Heart left ventricle (tissue), 16 donors: ENCODE results near the gene TMEM139. TPM values are rescaled to one million over a fixed set of nuclear protein-coding genes. Genes with fewer than 3 reads are reported as not detected.

Experiments used
- ATAC-seq, 4 donors: fragments of 200-7000 bp; cut with Tn5 transposase; one replicate each; pipeline ENCODE4 v1.9.1; 2020 to 2022; ENCODE audit warnings: moderate library complexity in 4 of 4, mild to moderate bottlenecking in 3 of 4, moderate number of reproducible peaks in 1 of 4
- DNase-seq, 5 donors: peaks; one replicate each; pipeline ENCODE4 v3.0.0-alpha.2; 2020
- H3K27ac ChIP-seq, 12 donors: fragments of 200-600 bp; sonication (generic) in 4 of 12; one replicate each; pipeline versions ENCODE4 v1.5.0 to v1.8.0; 2016 to 2022; ENCODE audit warnings: mild to moderate bottlenecking in 2 of 12
- H3K27me3 ChIP-seq, 9 donors: fragments of 200-600 bp; sonication (generic) in 2 of 9; one replicate each; pipeline versions ENCODE4 v1.5.1 to v1.8.0; 2016 to 2022; ENCODE audit warnings: mild to moderate bottlenecking in 3 of 9
- H3K36me3 ChIP-seq, 9 donors: fragments of 200-600 bp; sonication (generic) in 2 of 9; one replicate each; pipeline versions ENCODE4 v1.5.0 to v1.8.0; 2018 to 2022; ENCODE audit warnings: mild to moderate bottlenecking in 2 of 9
- H3K4me1 ChIP-seq, 12 donors: fragments of 200-600 bp; sonication (generic) in 4 of 12; one replicate each; pipeline versions ENCODE4 v1.5.0 to v1.8.0; 2016 to 2022; ENCODE audit warnings: mild to moderate bottlenecking in 3 of 12
- H3K4me3 ChIP-seq, 12 donors: fragments of 200-600 bp; sonication (generic) in 4 of 12; one replicate each; pipeline versions ENCODE4 v1.5.0 to v1.8.0; 2017 to 2022; ENCODE audit warnings: mild to moderate bottlenecking in 9 of 12, moderate library complexity in 4 of 12
- H3K9me3 ChIP-seq, 12 donors: fragments of 200-600 bp; sonication (generic) in 4 of 12; one replicate each; pipeline versions ENCODE4 v1.5.0 to v1.8.0; 2016 to 2022; ENCODE audit warnings: mild to moderate bottlenecking in 1 of 12
- POLR2A ChIP-seq, 2 donors: fragments of 450-650 bp; IDR thresholded peaks; one replicate each; pipeline ENCODE4 v1.6.1; 2017; ENCODE audit warnings: antibody characterized with exemption in 2 of 2, mild to moderate bottlenecking in 2 of 2, moderate library complexity in 2 of 2
- WGBS, 4 donors: extraction: QIAGEN DNeasy Blood & Tissue Kit in 2 of 4; methylation state at CpG; one replicate each; pipeline versions ENCODE4 v1.1.5 to v1.1.7; 2013 to 2018; 5-methylcytosine and 5-hydroxymethylcytosine counted together
- intact Hi-C, 10 donors: fragments of 100-400 bp; cut with DNase I; formaldehyde crosslinking; loops; one replicate each; pipeline versions ENCODE4 v1.11.1 to v1.14.2; 2022
- polyA plus RNA-seq, 2 donors: library from polyadenylated mRNA; stranded (reverse); fragments of 200-250 nt; gene quantifications; one replicate each; pipeline ENCODE4 v1.2.3, GENCODE V29; 2013
- total RNA-seq, 9 donors: library from RNA; depleted of rRNA in 2 of 9; stranded (reverse); fragments of >200 nt in 2 of 9; fragmentation: NEBNext Ultra II Directional in 3 of 9; extraction: Animal tissue kit (Norgen Biotek cat#: 25700) in 3 of 9; gene quantifications; one replicate each; pipeline versions ENCODE4 v1.1.0 to v1.2.4, GENCODE V29; 2016 to 2023
- TF ChIP-seq, protein P1 (sequence below), 12 donors: fragments of 200-600 bp; sonication (generic) in 4 of 12; IDR thresholded peaks; one replicate each; pipeline versions ENCODE4 v1.5.0 to v1.8.0; 2018 to 2022; ENCODE audit warnings: antibody characterized with exemption in 12 of 12, mild to moderate bottlenecking in 5 of 12
- donor health status: ischemic (EF 13 %, LVEDD 7.1; RV severe dilation, severe dysfunction).
- donor health status: healthy with polysubstance abuse.
- donor health status: DM: no; HTN: yes; CAD: no.
- donor health status: DM: no; HTN: no; CAD: no.
- donor health status: ischemic (EF 25% LVEDD 6.9; RV normal size, moderate dysfunction).
- donor health status: ischemic (EF 25% LVEDD 5.7; RV mildly dilated, moderate dysfunction).
- donor health status: healthy.
- donor health status: DM: yes; HTN: yes; CAD: no.
- donor health status: ischemic (EF 35%, LVEDD 5.7; RV mildly dilated, moderate dysfunction).
- donor health status: nonischemic (EF 11% LVEDD 7.7; RV severe dilation, severe dysfunction).
- donor health status: DM: yes; HTN: yes; CAD: no.
- donor health status: PGD.
- donor health status: ischemic (EF 29% LVEDD 5.4; RV normal size, mild dysfunction).
- donor health status: nonischemic (EF 23%, LVEDD 6.1; RV moderate dilation, normal function).

Gene TMEM139
- total and polyA plus RNA-seq, 11 donors: 4.1 to 23.5 (median 12.1) TPM

DNA sequence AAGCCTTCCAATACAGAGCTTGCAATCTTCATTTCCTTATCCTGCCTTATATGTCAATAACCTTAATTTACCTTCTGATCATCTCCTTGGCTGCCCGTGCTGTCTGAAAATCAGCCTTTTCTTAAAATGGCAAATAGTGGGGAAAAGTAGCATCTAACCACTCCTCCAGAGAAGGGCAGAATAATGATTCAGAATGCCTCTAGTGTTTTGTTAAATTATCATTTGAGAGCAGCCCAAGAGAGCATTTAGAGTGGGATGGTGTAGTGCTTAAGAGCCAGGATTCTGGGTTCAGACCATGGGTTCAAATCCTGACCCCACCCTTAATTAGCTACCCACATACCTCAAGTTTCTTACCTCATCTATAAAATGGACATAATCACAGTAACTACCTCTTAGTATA lies 4.6 kb upstream of the TMEM139 start:
- Histone ChIP-seq H3K36me3 (no peaks in the 10 kb centered on the region), H3K4me3 (peak overlapping the region in 5 of 12 donors; percentile 15 to 29 (median 21)), H3K4me1 (peaks cover 0 to 39% (median 19%) of the 10 kb centered on the region in 12 donors), H3K27ac (peak overlapping the region in 11 of 12 donors; percentile 35 to 81 (median 57)), H3K27me3 (no peaks in the 10 kb centered on the region), H3K9me3 (no peaks in the 10 kb centered on the region)
- DNase-seq (no peak), ATAC-seq (no peak)
- intact Hi-C loops: loop anchor here in 2 of 10 donors (10.0 kb wide), 1 partner anchor 105 kb away; the partner anchor contains the start of gene ZYX (in 2 of the 2)
- TF ChIP-seq, protein P1, sequence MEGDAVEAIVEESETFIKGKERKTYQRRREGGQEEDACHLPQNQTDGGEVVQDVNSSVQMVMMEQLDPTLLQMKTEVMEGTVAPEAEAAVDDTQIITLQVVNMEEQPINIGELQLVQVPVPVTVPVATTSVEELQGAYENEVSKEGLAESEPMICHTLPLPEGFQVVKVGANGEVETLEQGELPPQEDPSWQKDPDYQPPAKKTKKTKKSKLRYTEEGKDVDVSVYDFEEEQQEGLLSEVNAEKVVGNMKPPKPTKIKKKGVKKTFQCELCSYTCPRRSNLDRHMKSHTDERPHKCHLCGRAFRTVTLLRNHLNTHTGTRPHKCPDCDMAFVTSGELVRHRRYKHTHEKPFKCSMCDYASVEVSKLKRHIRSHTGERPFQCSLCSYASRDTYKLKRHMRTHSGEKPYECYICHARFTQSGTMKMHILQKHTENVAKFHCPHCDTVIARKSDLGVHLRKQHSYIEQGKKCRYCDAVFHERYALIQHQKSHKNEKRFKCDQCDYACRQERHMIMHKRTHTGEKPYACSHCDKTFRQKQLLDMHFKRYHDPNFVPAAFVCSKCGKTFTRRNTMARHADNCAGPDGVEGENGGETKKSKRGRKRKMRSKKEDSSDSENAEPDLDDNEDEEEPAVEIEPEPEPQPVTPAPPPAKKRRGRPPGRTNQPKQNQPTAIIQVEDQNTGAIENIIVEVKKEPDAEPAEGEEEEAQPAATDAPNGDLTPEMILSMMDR (IDR thresholded peaks at IDR 0.05): no peak
- TF ChIP-seq POLR2A (IDR thresholded peaks at IDR 0.05): no peak
- 48 to 63% (median 59%) methylated on average over 1 of the region's 1 CpG for WGBS, 4 donors

DNA sequence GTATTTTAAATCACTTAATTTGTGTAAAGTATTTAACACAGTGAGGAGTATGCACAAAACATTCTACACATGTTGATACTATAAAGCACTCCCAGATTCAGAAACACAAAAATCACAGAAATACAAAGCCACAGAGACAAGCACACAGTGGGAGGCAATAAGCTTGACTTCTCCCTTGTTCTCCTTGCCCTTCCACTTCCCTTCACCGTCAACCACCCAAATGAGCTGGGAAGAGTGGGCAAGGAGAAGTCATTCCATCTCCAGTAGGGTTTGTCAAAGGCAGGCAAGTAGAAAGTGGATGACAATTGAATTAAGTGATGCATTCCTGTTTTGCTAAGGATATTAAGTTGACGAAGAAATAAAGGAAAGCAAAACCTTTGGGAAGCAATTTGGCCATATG lies 4.2 kb upstream of the TMEM139 start:
- peak overlapping the region in 7 of 12 donors; percentile 47 to 81 (median 57) for H3K27ac ChIP-seq
- 82 to 89% (median 87%) methylated on average over 2 of the region's 2 CpGs for WGBS, 4 donors

DNA sequence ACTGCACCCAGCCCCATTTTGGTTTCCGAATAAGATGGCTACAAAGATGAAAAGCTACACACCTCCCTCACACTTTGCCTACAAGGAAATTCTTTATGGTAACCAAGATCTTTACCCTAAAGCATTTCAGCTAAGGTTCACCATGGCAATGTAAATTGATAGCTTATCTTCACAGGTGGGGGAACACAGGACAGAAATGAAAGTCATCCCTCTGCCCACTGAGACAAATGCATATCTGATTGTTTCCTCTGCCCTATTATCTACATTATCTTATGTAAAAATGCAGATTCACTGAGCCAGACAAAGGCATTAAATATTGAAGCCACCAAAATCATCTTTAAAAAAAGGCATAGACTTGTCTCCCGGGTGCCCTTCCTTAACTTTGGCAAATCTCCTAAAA lies 3.2 kb upstream of the TMEM139 start:
- Histone ChIP-seq H3K27ac (no peak overlapping the region), H3K36me3 (no peaks in the 10 kb centered on the region), H3K9me3 (no peaks in the 10 kb centered on the region), H3K4me1 (peaks cover 0 to 49% (median 21%) of the 10 kb centered on the region in 12 donors), H3K4me3 (no peak overlapping the region), H3K27me3 (no peaks in the 10 kb centered on the region)
- TF ChIP-seq, protein P1 (IDR thresholded peaks at IDR 0.05): no peak
- no peak for TF ChIP-seq POLR2A (IDR thresholded peaks at IDR 0.05)
- intact Hi-C loops: loop anchor here in 2 of 10 donors (10.0 kb wide), 1 partner anchor 103 kb away; the partner anchor contains the start of gene ZYX (in 2 of the 2)
- DNase-seq: no peak
- no peak for ATAC-seq
- WGBS, 4 donors: 93 to 95% (median 95%) methylated on average over 2 of the region's 2 CpGs

More for the DNA sequence above, 4.2 kb upstream of the TMEM139 start:
- intact Hi-C loops: loop anchor here in 2 of 10 donors (10.0 kb wide), 1 partner anchor 104 kb away; the partner anchor contains the start of gene ZYX (in 2 of the 2)
- TF ChIP-seq, protein P1 (IDR thresholded peaks at IDR 0.05): no peak
- no peak for TF ChIP-seq POLR2A (IDR thresholded peaks at IDR 0.05)
- ATAC-seq: no peak
- Histone ChIP-seq H3K9me3 (no peaks in the 10 kb centered on the region), H3K27me3 (no peaks in the 10 kb centered on the region), H3K4me1 (peaks cover 0 to 42% (median 20%) of the 10 kb centered on the region in 12 donors), H3K36me3 (no peaks in the 10 kb centered on the region), H3K4me3 (no peak overlapping the region)
- no peak for DNase-seq

- no peak for TF ChIP-seq POLR2A (IDR thresholded peaks at IDR 0.05)
- TF ChIP-seq, protein P1 (IDR thresholded peaks at IDR 0.05): no peak
- DNase-seq (no peak), ATAC-seq (no peak)
- Histone ChIP-seq H3K9me3 (no peaks in the 10 kb centered on the region), H3K36me3 (no peaks in the 10 kb centered on the region), H3K4me1 (peaks cover 0 to 53% (median 24%) of the 10 kb centered on the region in 12 donors), H3K27me3 (no peaks in the 10 kb centered on the region), H3K27ac (no peak overlapping the region), H3K4me3 (no peak overlapping the region)
- intact Hi-C loops: loop anchor here in 2 of 10 donors (10.0 kb wide), 1 partner anchor 103 kb away; the partner anchor contains the start of gene ZYX (in 2 of the 2)
- 98 to 99% (median 98%) methylated on average over 8 of the region's 8 CpGs for WGBS, 4 donors
These were observed 2.6 kb upstream of the TMEM139 start for GRCh38 chr7:143282124-143282523.
